SK-N-SH (cell line): ENCODE results near the gene CDX1.

Source experiments
- EP300 ChIP-seq, 2 experiments: IDR thresholded peaks; 2 replicates each; pipeline versions ENCODE4 v1.4.0 to v1.6.1; 2012; ENCODE audit warnings: borderline replicate concordance in 1 of 2, low read depth in 1 of 2, low read length in 1 of 2
- FOXJ3 ChIP-seq: sonication (generic); formaldehyde crosslinking; IDR thresholded peaks from 2 replicates; pipeline ENCODE4 v1.5.1; 2020; ENCODE audit warnings: mild to moderate bottlenecking, missing genetic modification reagents
- FOXM1 ChIP-seq: IDR thresholded peaks from 2 replicates; pipeline ENCODE4 v1.4.0; 2012; ENCODE audit warnings: low read depth, mild to moderate bottlenecking
- GABPA ChIP-seq: IDR thresholded peaks from 2 replicates; pipeline ENCODE4 v1.4.0; 2012; ENCODE audit warnings: low read depth, mild to moderate bottlenecking
- MXI1 ChIP-seq: IDR thresholded peaks from 2 replicates; pipeline ENCODE4 v1.6.1; 2012; ENCODE audit warnings: mild to moderate bottlenecking, low read depth, low read length, improper control_type of control experiment
- SIN3A ChIP-seq: IDR thresholded peaks from 2 replicates; pipeline ENCODE4 v1.6.1; 2012; ENCODE audit warnings: low read depth, mild to moderate bottlenecking, low read length, moderate library complexity, borderline replicate concordance
- TF ChIP-seq, protein P1 (sequence below): fragments of 200-600 bp; sonication (generic); IDR thresholded peaks from 2 replicates; pipeline ENCODE4 v1.6.1; 2017; ENCODE audit warnings: antibody characterized with exemption, mild to moderate bottlenecking, moderate library complexity
- TF ChIP-seq, protein P2 (sequence below): fragments of 150-350 bp; IDR thresholded peaks from 2 replicates; pipeline ENCODE4 v1.6.1; 2017; ENCODE audit warnings: antibody characterized with exemption, low read length, low read depth, borderline replicate concordance

DNA sequence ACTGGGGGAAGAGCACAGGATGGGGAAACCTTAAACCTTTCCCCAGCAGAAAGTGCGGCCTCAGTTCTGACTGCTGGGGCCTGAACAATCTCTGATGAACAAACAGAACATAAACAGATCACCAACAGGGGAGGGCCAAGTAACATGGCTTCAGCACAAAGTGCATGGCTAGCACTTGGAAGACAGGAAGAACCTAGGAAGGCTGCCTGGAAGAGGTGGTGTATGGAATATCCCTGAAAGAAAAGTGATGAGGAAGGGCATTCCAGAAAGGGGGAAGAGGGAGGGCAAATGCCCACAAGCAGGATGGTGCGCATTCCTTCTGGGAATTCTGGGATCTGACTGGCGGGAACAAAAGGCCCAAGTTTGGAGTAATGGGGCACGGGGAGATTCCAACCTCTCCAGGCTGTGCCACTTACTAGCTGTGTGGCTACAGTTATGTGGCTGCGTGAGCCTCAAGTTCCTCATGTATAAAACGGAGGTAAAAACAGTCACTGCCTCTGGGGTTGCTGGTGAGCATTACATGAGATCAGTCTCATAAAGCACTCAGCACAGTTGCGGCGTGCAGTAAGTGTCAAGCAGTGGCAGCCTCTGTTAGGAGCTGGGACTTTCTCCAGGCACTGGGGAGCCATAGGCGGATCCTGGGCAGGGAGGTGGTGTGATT lies 12.5 kb upstream of the CDX1 start:
- TF ChIP-seq, protein P1, sequence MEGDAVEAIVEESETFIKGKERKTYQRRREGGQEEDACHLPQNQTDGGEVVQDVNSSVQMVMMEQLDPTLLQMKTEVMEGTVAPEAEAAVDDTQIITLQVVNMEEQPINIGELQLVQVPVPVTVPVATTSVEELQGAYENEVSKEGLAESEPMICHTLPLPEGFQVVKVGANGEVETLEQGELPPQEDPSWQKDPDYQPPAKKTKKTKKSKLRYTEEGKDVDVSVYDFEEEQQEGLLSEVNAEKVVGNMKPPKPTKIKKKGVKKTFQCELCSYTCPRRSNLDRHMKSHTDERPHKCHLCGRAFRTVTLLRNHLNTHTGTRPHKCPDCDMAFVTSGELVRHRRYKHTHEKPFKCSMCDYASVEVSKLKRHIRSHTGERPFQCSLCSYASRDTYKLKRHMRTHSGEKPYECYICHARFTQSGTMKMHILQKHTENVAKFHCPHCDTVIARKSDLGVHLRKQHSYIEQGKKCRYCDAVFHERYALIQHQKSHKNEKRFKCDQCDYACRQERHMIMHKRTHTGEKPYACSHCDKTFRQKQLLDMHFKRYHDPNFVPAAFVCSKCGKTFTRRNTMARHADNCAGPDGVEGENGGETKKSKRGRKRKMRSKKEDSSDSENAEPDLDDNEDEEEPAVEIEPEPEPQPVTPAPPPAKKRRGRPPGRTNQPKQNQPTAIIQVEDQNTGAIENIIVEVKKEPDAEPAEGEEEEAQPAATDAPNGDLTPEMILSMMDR: no peak
- TF ChIP-seq, protein P2, sequence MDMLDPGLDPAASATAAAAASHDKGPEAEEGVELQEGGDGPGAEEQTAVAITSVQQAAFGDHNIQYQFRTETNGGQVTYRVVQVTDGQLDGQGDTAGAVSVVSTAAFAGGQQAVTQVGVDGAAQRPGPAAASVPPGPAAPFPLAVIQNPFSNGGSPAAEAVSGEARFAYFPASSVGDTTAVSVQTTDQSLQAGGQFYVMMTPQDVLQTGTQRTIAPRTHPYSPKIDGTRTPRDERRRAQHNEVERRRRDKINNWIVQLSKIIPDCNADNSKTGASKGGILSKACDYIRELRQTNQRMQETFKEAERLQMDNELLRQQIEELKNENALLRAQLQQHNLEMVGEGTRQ: no peak
- TF ChIP-seq SIN3A (no peak), EP300 (IDR thresholded peaks at IDR 0.05; ENCODE audit: borderline replicate concordance in 1 of 2, low read depth in 1 of 2, low read length in 1 of 2) (no peak), FOXJ3 (CRISPR knock-in tag) (no peak), FOXM1 (no peak), GABPA (no peak), MXI1 (peak; percentile 48)
